Activated CD4-positive, alpha-beta T cell treated with anti-CD3 and anti-CD28 coated beads for 48 hours (primary cell): ENCODE data around the gene PTPRU.
"Not testable (repeated sequence)": the region's sequence is repeated elsewhere in the genome, so short reads cannot be mapped to it uniquely, and the experiment has no call there.

Experiments used
- DNase-seq: peaks from one replicate; pipeline ENCODE4 v3.0.0-alpha.2; 2020

The PTPRU gene

DNA sequence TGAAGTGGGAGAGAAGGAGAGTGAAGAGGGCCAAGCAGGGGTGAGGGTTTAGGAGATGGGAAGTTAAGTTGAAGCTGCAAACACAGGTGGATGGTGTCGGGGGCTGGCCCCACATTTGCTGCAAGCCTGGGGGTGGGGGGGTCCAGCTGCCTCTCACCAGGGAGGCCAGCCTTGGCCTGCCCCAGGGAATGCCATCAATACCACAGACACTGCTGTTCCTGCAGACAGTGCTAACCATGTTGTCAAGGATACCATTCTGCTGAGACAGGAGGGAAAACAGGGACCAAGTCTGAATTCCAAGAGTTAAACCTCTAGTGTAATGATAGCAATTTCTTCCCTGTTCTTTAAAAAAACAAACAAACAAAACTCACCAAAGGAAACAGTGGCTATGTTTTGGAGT is 13.6 kb upstream of the PTPRU start:
- DNase-seq, result no peak

DNA sequence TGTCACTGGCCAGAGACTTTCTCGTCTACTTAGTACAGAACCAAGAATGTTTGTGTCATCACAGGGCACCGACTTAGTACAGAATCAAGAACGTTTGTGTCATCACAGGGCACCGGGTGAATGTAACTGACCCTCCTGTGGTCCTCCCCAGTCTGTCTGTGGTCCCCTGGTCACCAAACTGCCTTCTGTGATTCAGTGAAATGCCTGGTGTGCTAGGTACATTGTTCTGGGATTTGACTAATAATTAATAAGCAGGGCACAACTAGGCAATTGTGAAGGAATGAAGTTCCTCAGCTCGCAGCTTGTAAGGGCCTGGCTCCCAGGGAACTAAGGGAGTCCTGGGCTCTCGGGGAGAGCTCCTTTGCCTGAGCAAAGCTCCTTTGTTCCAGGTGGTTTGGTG is 12.8 kb upstream of the PTPRU start:
- no peak for DNase-seq

DNA sequence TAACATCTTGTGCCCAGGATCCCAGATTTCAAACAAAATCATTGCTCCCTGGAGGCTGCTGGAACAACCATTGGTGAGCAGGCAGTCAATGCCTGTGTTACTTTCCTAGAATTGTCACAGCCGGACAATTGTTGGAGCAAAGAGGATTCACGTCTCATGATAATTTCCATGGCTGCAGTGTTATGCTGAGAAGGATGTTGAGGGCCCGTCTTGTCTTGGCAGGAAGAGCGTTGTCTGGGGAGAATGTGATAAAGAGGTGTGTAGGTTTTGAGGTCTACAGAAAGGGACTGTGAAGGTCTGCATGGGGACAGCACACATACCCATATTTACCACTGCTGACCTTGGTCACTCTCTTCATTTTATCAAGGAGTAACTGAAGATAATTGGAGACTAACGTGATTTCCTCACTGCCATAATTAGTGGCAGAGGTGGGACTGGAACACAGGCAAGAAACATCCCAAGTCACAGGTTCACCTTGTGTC is 11.9 kb upstream of the PTPRU start:
- no peak for DNase-seq

DNA sequence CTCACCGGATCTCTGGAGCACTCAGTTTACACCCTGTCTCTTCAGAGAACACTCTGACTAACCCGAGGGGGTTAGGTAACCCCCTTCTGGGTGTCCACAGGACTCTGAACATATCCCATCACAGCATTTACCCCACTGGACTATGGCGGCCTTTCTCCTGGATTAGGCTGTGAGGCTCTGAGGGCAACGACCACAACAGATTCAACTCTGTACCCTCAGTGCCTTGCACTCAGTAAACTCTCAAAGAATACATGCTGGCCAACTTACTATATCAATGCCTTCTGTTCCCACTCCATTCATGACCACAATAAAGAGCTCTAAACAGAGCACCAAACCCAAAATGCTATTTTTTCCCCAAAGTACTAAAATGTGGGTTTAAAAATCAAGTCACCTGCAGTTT is 11.0 kb upstream of the PTPRU start:
- no peak for DNase-seq

DNA sequence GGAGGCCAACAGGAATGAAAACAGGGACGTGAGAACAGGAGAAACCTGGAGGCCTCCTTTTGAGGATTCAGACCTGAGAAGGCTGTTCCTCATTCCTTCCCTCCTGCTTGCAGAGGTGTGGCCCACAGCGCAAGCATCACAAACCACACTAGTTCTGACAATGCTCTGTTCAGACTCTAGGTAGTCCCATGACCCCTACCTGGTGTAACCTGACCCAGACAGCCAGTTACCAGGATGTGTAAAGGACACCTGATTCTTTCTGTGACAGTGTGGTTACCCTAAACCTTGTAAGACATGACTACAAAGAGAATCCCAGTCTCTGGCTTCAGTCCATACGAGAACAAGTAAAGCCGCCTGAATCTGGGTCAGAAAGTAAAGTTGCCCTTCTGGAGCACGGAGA is 8.8 kb upstream of the PTPRU start:
- DNase-seq, result no peak

DNA sequence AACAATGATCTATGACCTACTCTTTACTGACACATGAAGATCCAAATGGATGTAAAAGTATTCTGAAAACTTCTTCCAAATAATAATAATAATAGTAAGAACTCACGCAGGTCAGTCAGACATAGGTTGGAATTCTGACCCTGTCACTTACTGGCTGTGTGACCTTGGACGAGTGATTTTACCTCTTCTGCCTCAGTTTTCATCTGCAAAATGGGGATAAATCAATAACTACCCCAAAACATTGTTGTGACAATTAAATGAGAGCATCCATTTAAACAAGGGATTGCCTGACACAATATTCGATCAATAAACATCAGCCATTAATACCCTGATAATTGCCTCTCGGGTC is 6.1 kb upstream of the PTPRU start:
- no peak for DNase-seq

DNA sequence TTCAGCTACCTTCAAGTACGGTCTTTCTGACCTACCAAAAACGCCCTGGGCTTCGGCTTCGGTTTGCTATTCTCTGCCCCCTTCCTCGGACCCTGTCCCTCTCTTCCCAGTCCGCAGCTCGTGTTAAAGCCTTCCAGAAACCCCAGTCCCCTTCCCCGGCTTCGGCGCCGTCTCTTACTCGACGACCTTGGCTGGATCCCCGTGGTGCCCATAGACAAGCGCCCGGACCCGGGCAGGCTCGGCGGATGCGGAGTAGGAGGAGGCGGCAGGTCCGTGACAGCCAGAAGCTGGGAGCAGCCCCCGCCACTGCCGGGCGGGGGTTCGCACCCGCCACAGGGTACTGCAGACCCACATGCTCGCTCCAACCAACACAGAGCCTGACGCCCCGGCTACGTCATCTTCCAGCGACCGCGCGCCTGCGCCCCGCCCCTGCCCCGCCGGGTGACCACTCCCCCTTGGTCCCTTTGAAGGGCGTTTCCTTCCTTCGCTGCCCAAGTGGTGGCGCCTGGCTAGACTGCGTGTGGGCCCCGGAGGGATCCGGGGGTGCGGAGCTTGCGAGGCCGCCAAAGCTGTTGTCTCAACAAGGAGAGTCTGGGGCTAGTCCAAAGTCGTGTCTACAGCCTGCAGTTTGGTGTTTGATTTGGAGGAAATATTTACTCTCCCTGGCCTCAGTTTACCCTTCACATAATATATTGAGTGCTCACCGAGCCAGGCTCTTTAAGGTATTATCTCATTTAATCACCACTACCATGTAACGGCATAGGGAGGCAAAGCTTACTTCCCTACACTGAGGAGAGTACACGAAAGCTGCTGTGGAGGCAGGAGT is 5.6 kb upstream of the PTPRU start, which contains the start of gene MECR:
Gene MECR (minus strand): TSS at position 382 of the 826 bp plus-strand sequence. CDS start 28 bp downstream, at position 354.
- DNase-seq, result peak; percentile 98

DNA sequence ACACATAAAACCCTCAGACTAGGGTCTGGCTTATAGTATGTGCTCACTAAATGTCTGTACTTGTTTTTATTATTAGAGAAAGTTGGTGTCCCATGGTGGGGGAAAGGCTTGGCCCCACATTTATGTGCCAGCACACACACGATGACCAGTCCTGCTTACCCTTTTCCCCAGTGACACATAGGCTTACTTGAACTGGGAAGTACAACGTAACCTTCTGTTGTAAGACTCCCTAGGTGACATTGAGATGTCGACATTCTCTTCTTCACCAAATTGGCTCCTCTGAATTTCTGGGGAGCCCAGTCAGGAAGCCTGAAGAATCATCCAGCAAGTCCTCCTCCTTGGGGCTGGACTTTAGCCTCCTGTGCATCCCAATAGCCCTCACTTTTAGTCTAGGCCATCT is 3.9 kb upstream of the PTPRU start:
- no peak for DNase-seq

DNA sequence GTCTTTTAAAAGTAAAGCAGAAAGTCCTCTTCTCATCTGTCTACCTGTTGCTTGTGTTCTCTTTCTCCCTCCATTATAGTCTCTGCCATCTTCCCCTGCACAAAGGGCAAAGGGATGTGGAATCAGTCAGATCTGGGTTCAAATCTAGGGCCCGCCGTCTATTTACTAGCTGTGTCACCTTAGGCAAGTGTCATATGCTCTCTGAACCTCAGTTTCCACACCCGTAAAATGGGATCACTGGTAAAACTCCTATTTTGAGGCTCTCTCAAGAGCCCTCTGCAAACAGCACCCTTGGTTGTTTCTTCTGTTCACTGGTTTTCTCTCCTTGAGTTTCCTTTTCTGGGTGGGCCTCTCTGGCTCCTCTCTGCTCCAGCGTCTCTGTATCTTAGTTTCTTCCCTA is 2.6 kb upstream of the PTPRU start:
- no peak for DNase-seq

DNA sequence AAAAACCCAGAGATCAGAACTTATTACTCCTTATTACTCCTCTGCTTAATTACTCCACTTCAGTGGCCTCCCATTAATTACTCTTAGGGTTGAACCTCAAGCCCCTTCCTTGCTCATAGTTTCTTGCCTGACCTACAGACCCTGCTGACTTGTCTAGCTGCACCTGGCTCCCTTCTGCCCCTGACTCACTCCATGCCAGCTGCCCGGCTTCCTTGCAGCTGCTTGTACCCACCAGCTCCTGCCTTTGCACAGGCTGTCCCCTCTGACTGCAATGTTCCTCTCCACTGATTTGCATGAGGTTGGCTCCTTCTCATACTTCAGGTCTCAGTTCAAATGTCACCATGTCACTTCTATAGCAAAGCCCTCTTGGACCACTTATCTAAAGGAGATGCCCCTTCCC is 1.9 kb upstream of the PTPRU start:
- no peak for DNase-seq

DNA sequence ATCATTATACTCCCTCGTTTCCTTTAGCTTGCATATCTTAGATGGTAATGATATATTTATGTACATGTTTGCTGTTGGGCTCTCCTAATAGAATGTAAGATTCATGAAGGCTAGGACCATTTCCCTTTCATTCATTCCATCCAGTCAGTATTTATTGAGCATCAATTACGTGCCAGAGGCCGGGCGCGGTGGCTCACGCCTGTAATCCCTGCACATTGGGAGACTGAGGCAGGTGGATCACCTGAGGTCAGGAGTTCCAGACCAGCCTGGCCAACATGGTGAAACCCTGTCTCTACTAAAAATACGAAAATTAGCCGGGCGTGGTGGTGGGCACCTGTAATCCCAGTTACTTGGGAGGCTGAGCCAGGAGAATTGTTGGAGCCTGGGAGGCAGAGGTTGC is 1.4 kb upstream of the PTPRU start:
- not testable (repeated sequence) for DNase-seq

DNA sequence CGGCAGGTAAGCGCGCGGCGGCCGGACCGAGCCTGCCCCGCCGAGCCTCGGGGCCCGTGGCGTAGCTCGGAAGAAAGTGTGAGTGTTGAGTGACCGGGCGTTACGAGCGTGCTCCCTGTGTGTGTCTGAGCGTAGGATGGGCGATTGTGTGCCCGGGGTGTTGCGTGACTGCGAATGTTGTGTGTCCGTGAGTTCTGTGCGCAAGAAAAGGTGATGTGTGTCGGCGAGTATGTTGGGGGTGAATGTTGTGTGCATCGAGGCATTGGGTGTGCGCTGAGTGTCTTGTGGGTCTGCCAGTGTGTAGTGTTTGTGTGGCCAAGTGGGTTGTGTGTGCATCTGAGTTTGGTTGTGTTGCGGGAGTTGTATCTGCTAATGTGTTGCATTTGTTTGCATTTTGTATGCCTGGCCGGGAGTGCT is 398 bp downstream of the PTPRU start:
- DNase-seq, result no peak

DNA sequence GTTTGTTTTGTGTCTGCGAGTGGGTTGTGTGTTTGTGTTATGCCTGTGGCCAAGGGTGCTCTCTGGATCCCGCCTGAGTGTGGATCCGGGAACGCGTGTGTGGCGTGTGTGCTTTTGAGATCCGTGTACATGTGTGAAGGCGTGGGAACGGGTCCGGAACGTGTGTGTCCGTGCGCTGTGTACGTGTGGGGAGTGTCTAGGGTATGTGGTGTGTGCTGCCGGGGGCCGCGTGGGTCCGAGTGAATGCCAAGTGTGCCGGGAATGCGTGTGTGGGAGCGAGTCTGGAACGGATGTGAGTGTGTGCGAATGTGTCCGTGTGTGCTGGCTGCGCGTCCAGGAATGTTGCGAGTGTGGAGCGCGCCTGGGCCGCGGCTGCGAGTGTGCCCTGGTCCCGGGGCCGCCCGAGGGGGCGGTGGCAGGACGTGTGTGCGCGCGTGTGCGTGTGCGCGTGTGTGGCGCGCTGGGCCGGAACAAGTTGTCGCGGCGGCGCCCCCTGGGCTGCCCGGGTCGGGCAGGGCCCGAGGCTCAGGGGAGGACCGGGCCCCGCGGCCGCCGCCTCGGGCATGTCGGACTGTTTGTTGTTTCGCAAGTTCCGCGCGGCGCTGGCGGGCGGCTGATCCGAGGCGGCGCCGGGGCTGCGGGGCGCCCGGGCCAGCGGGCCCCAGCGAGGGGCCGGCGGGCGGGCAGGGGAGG is 953 bp downstream of the PTPRU start:
- DNase-seq, result peak; percentile 18

DNA sequence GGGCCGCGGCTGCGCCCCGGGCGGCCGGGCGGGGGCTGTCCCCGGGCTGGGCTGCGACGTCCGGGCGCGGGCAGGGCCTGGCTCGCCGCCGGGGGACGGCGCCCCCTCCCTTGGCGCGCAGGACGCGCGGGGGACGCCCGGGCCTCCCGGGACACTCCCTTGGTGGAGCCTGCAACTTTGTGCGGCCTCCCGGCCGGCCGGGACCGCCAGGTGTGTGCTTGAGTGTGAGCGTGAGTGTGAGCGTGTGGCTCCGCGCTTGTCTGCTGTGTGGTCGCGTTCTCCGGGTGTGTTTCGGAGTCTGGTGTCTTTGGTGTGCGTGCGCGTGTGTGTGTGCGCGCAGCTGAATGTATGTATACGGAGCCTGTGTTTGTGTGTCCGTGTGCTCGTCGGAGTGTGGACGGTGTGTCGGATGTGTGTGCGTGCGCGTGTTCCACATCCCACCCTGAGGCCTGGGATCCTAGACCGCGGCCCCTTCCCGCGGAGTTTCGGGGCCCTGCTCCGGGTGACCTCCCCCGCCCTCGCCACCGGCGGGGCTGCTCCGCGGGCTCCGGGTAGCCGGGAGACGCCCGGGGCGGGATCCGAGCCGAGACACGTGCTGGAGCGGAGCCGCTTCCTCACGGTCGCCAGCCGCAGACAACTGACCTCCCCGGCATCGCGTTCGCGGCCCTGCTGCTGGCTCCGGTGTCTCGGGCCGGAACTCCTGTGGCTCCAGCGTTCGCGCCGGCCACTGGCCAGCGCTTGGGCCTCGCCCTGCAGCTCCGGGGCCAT is 1.7 kb downstream of the PTPRU start:
- DNase-seq, result no peak

DNA sequence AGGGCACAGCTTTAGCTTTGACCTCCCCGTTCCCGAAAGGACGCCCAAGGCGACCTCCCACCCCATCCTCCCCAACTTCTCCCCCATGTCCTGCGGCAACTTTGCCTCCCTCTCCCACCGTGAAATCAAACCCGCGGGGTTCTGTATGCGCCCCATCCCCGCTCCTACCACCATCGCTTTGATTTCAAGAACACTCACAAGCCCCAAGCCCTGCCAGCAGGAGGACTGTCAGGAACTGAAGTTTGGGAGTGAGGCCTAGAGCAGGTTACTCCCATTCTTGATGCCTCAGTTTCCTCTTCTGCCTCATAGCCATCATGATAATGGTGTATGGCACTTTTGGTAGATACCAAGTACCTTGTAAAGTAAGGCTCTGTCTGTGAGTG is 2.3 kb downstream of the PTPRU start:
- no peak for DNase-seq

DNA sequence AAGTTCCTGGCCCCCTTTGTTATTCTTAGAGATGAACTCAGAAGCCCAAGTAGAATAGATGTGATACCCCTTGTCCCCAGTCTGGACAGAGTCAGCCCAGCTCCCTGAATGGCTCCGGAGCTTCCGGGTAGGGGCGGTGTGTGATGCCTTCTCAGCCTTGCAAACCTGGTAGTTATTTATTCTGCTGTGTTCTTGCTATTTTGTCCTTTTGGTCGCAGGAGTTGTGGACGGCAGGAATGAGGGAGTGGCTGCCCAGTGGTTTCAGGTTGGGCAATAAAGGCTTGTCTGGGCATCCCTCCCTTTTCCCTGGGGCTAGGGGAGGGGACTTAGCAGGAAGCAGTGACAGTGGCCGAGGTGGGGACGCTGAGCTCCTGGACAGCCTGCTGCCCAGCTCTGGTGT is 2.8 kb downstream of the PTPRU start:
- DNase-seq, result no peak

DNA sequence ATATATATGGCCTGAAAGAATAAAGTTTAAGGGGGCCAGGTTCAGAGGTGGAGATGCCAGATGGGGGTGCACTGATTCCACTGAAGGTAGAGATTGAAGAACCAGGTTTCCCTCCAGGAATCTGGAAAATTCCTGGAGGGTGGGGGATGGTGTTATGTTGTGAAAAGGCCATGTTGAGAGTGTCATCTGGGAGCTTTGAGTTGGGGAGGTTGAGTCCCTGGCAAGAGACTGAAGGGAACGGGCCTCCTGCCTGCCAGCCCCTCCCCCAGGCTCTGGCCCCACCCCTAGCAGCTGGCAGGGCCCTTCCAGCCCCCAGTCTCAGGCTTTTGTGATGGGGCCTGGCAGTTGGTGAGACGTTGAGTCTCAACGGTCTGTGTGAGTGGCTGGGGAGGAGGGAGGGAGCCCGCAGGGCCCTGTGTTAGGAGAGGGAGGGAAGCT is 4.1 kb downstream of the PTPRU start:
- DNase-seq, result no peak

DNA sequence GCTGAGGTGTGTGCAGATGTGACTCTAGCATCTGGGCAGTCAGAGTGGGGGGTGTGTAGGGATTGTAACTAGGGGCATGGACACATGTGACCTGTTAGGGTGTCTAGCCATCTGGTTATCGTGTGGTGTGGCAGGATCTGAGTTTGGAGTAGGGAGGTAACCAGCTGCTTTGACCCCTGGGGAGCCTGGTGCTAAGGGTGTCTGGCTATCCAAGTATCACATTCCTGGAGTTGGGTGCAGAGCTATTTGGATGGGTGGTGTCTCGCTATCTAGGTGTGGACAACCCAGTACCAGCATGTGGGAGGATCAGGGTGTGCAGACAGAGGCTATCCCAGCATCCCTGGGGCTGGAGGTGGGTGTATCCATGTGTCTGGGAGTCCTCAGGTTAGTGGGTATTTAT is 4.7 kb downstream of the PTPRU start:
- DNase-seq, result no peak

DNA sequence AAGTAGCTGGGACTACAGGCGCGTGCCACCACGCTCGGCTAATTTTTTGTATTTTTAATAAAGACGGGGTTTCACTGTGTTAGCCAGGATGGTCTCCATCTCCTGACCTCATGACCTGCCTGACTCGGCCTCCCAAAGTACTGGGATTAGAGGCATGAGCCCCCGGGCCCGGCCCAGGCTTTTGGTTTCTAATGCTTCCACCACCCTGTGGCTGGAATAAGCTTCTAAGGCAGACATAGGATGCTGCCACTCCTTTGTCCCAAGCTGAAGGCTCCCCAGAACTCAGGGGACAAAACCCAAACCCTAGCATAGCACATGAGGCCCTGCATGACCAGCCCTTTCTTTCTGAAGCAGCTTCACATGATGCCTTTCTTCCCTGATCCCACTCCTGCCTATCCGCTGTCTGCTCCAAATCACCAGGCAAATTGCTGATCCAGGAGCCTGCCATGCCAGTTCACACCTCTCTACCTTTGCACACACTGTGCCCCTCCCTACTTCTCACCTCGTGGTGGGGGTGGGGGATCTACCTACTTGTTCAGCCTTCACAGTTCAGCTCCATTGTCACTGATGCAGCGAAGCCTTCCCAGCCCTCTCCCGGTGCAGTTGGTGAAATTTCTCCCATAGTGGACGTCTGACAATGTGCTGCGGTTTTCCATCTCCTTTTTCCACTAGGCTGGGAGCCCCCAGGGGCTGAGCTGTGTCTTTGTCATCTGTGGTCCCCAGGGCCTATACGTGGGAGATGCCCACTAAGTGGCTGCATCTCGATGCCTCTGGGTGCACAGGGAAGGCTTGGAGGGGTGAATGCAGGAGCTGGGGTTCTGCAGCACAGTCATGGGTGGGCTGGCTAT is 6.9 kb downstream of the PTPRU start:
- DNase-seq, result no peak

DNA sequence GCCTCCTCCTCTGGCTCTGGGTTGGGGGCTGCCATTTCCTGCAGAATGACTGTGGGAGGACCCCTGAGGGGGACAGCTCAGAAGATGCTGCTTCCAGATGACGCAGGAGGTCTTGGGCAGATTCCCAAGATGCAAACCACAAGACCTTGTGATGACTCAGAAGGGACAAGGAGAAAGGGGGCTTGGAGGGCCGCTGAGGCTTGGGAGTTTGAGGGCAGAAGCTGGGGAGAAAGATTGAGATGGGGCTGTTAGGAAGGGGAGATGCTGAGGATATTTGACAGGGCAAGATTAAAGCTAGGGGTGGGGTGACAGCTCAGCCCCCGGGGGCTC is 7.5 kb downstream of the PTPRU start:
- DNase-seq, result no peak

DNA sequence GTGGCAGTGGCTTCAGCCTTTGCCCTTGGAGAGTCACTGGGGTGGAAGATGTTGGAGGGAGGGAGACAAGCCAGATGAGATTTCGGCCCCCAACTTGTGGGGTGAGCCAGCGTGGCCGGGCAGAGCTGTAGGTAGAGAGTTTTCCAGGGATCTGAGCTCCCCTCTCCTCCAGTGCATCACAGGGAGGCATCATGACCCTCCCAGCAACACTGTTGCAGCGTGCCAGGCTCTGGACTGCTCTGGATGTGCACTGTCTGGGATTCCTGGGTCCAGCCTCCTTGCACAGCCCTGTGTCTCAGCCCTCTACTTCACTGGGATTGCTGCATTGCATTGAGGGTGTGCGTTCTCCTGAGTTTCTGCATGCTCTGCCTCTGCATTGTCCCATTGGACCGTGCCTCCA is 8.9 kb downstream of the PTPRU start:
- no peak for DNase-seq

DNA sequence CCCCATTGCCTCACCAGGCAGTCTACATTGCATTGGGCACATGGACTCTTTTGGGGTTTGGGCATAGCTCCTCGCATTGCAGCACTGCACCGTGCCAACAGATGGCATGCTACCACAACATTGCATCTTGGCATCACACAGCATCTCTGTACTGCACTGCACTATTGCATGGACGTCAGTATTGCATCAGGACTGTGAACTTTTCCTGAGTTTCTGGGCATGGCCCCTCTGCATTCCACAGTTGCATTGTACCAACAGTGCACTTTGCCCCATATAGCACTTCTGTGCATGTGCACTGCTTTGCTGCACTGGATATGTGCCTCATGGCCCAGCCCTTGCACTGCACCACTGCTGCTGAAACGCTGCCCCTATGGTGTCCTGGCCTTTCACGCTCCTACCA is 9.6 kb downstream of the PTPRU start:
- peak; percentile 20 for DNase-seq

DNA sequence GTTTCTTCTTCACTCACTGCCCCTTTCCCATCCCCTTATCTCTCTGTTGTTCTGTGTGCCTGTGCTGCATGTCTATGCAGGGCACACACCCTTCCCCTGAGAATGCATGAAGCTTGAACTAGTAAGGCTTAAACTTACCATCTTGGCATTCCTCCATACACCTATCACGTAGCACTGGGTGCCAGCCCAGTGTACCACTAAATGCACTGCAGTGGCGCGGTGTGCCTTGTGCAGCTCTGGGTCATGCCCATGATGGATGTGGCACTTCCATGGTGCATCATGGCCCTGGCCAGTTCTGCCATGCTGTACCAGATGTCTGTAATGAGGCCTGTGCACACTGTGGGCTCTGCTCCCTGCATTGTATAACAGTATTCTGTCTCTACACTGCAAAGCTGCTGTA is 10.7 kb downstream of the PTPRU start:
- DNase-seq, result no peak
